Islet of Langerhans (tissue), 1 donor: Measurements from ENCODE around the gene MACF1.

Experiments used
- FAIRE-seq: peaks from one replicate; lab custom pipeline; 2011; peaks lifted over from hg19 to GRCh38; lab: Jason Lieb, UNC

The MACF1 gene

GRCh38 chr1:39214998-39215873, 10.7 kb downstream of the MACF1 start:
- FAIRE-seq, result no peak

GRCh38 chr1:39216771-39217170, 12.3 kb downstream of the MACF1 start:
- FAIRE-seq, result no peak

GRCh38 chr1:39220891-39221870, 16.7 kb downstream of the MACF1 start:
- no peak for FAIRE-seq

- FAIRE-seq, result no peak
These were observed 19.9 kb downstream of the MACF1 start for GRCh38 chr1:39224295-39224829.

GRCh38 chr1:39226836-39227235, 22.3 kb downstream of the MACF1 start:
- no peak for FAIRE-seq

- FAIRE-seq, result no peak
These were observed 23.8 kb downstream of the MACF1 start for GRCh38 chr1:39228252-39228651.

- FAIRE-seq, result no peak
These were observed 25.0 kb downstream of the MACF1 start for GRCh38 chr1:39229504-39229903.

GRCh38 chr1:39230261-39231190, 26.0 kb downstream of the MACF1 start:
- FAIRE-seq, result no peak

- no peak for FAIRE-seq
These were observed 32.5 kb downstream of the MACF1 start for GRCh38 chr1:39236971-39237370.

- FAIRE-seq, result no peak
These were observed 34.0 kb downstream of the MACF1 start for GRCh38 chr1:39238476-39238875.

GRCh38 chr1:39239968-39240367, 35.5 kb downstream of the MACF1 start:
- FAIRE-seq, result no peak

- no peak for FAIRE-seq
These were observed 38.8 kb downstream of the MACF1 start for GRCh38 chr1:39243302-39243701.

GRCh38 chr1:39250460-39251240, 46.2 kb downstream of the MACF1 start:
- FAIRE-seq, result no peak

GRCh38 chr1:39255222-39255621, 50.7 kb downstream of the MACF1 start:
- FAIRE-seq, result peak; percentile 24

- FAIRE-seq, result peak; percentile 61
These were observed 53.8 kb downstream of the MACF1 start for GRCh38 chr1:39258146-39258924.

- no peak for FAIRE-seq
These were observed 54.4 kb downstream of the MACF1 start for GRCh38 chr1:39258925-39259244.

- FAIRE-seq, result no peak
These were observed 57.3 kb downstream of the MACF1 start for GRCh38 chr1:39261712-39262221.

- no peak for FAIRE-seq
These were observed 58.3 kb downstream of the MACF1 start for GRCh38 chr1:39262802-39263201.

GRCh38 chr1:39266269-39266668, 61.8 kb downstream of the MACF1 start:
- no peak for FAIRE-seq

GRCh38 chr1:39266792-39267191, 62.3 kb downstream of the MACF1 start:
- FAIRE-seq, result no peak
